ENCODE results near the gene PJA2.

Gene PJA2

GRCh38 chr5:109373932-109374331, 35.8 kb downstream of the PJA2 start:
- Histone ChIP-seq H3K4me2 (ENCODE audit: insufficient read depth, low read length) (no peak overlapping the region), H3K9me3 (ENCODE audit: insufficient read depth, low read length, severe bottlenecking) (peaks cover 2% of the 10 kb centered on the region), H4K20me1 (ENCODE audit: insufficient read depth, low read length) (no peaks in the 10 kb centered on the region), H3K36me3 (ENCODE audit: insufficient read depth, low read length) (peaks cover 53% of the 10 kb centered on the region), H3K4me3 (ENCODE audit: low read depth in 1 of 2, low read length in 2 of 2) (no peak overlapping the region), H3K27me3 (ENCODE audit: insufficient read depth, low read length, poor library complexity) (no peaks in the 10 kb centered on the region), H2AFZ (ENCODE audit: low read depth, low read length) (no peak overlapping the region), H3K79me2 (ENCODE audit: insufficient read depth, low read length) (peaks cover 39% of the 10 kb centered on the region), H3K9ac (ENCODE audit: low read depth, low read length) (no peak overlapping the region), H3K4me1 (ENCODE audit: insufficient read depth, low read length) (no peaks in the 10 kb centered on the region), H3K27ac (ENCODE audit: low read length) (no peak overlapping the region)
- no peak for ATAC-seq (ENCODE audit: insufficient read depth, low read depth)
- DNase-seq, result no peak
- no peak for TF ChIP-seq CTCF (IDR thresholded peaks at IDR 0.05; ENCODE audit: borderline replicate concordance, extremely low read depth, low read length, poor library complexity, severe bottlenecking)
- TF ChIP-seq EZH2 (IDR thresholded peaks at IDR 0.05; ENCODE audit: borderline replicate concordance, low read depth, low read length, severe bottlenecking), result no peak

- Histone ChIP-seq H3K9me3 (ENCODE audit: insufficient read depth, low read length, severe bottlenecking) (peaks cover 2% of the 10 kb centered on the region), H2AFZ (ENCODE audit: low read depth, low read length) (no peak overlapping the region), H3K4me3 (ENCODE audit: low read depth in 1 of 2, low read length in 2 of 2) (no peak overlapping the region), H3K79me2 (ENCODE audit: insufficient read depth, low read length) (peaks cover 34% of the 10 kb centered on the region), H3K27me3 (ENCODE audit: insufficient read depth, low read length, poor library complexity) (no peaks in the 10 kb centered on the region), H3K36me3 (ENCODE audit: insufficient read depth, low read length) (peaks cover 53% of the 10 kb centered on the region), H3K27ac (ENCODE audit: low read length) (no peak overlapping the region), H3K4me2 (ENCODE audit: insufficient read depth, low read length) (no peak overlapping the region), H4K20me1 (ENCODE audit: insufficient read depth, low read length) (no peaks in the 10 kb centered on the region), H3K9ac (ENCODE audit: low read depth, low read length) (no peak overlapping the region), H3K4me1 (ENCODE audit: insufficient read depth, low read length) (no peaks in the 10 kb centered on the region)
- ATAC-seq (ENCODE audit: insufficient read depth, low read depth) (no peak), DNase-seq (no peak)
- no peak for TF ChIP-seq CTCF (IDR thresholded peaks at IDR 0.05; ENCODE audit: borderline replicate concordance, extremely low read depth, low read length, poor library complexity, severe bottlenecking)
- TF ChIP-seq EZH2 (IDR thresholded peaks at IDR 0.05; ENCODE audit: borderline replicate concordance, low read depth, low read length, severe bottlenecking), result no peak
Observed at GRCh38 chr5:109370343-109370742, 39.4 kb downstream of the PJA2 start.

GRCh38 chr5:109365653-109366052, 44.1 kb downstream of the PJA2 start:
- Histone ChIP-seq H3K4me1 (ENCODE audit: insufficient read depth, low read length) (no peaks in the 10 kb centered on the region), H3K9me3 (ENCODE audit: insufficient read depth, low read length, severe bottlenecking) (peaks cover 2% of the 10 kb centered on the region), H3K27me3 (ENCODE audit: insufficient read depth, low read length, poor library complexity) (no peaks in the 10 kb centered on the region), H3K27ac (ENCODE audit: low read length) (no peak overlapping the region), H2AFZ (ENCODE audit: low read depth, low read length) (no peak overlapping the region), H4K20me1 (ENCODE audit: insufficient read depth, low read length) (no peaks in the 10 kb centered on the region), H3K79me2 (ENCODE audit: insufficient read depth, low read length) (peaks cover 15% of the 10 kb centered on the region), H3K9ac (ENCODE audit: low read depth, low read length) (no peak overlapping the region), H3K36me3 (ENCODE audit: insufficient read depth, low read length) (peaks cover 69% of the 10 kb centered on the region), H3K4me3 (ENCODE audit: low read depth in 1 of 2, low read length in 2 of 2) (no peak overlapping the region), H3K4me2 (ENCODE audit: insufficient read depth, low read length) (no peak overlapping the region)
- TF ChIP-seq CTCF (IDR thresholded peaks at IDR 0.05; ENCODE audit: borderline replicate concordance, extremely low read depth, low read length, poor library complexity, severe bottlenecking) (no peak), EZH2 (IDR thresholded peaks at IDR 0.05; ENCODE audit: borderline replicate concordance, low read depth, low read length, severe bottlenecking) (no peak)
- ATAC-seq (ENCODE audit: insufficient read depth, low read depth), result no peak
- DNase-seq, result no peak

GRCh38 chr5:109364977-109365376, 44.8 kb downstream of the PJA2 start:
- Histone ChIP-seq H3K27ac (ENCODE audit: low read length) (no peak overlapping the region), H3K4me3 (ENCODE audit: low read depth in 1 of 2, low read length in 2 of 2) (no peak overlapping the region), H3K9ac (ENCODE audit: low read depth, low read length) (no peak overlapping the region), H3K9me3 (ENCODE audit: insufficient read depth, low read length, severe bottlenecking) (peaks cover 2% of the 10 kb centered on the region), H3K79me2 (ENCODE audit: insufficient read depth, low read length) (peaks cover 12% of the 10 kb centered on the region), H4K20me1 (ENCODE audit: insufficient read depth, low read length) (no peaks in the 10 kb centered on the region), H3K4me2 (ENCODE audit: insufficient read depth, low read length) (no peak overlapping the region), H3K4me1 (ENCODE audit: insufficient read depth, low read length) (no peaks in the 10 kb centered on the region), H3K36me3 (ENCODE audit: insufficient read depth, low read length) (peaks cover 76% of the 10 kb centered on the region), H2AFZ (ENCODE audit: low read depth, low read length) (no peak overlapping the region), H3K27me3 (ENCODE audit: insufficient read depth, low read length, poor library complexity) (no peaks in the 10 kb centered on the region)
- TF ChIP-seq CTCF (IDR thresholded peaks at IDR 0.05; ENCODE audit: borderline replicate concordance, extremely low read depth, low read length, poor library complexity, severe bottlenecking), result no peak
- no peak for TF ChIP-seq EZH2 (IDR thresholded peaks at IDR 0.05; ENCODE audit: borderline replicate concordance, low read depth, low read length, severe bottlenecking)
- DNase-seq (no peak), ATAC-seq (ENCODE audit: insufficient read depth, low read depth) (no peak)
